K562 treated with DMSO at 1 percent for 4 hours (cell line): ENCODE data around the gene MTSS2. TPM values are rescaled to one million over a fixed set of nuclear protein-coding genes. Genes with fewer than 3 reads are reported as not detected.

Experiments used
- total RNA-seq: library from RNA; unstranded; fragments of 300-600 nt; gene quantifications from 2 replicates; pipeline ENCODE4 v1.2.3, GENCODE V29; 2022; ENCODE audit not compliant: insufficient read depth

The MTSS2 gene
- 46.8 and 58.1 TPM in 2 replicates for total RNA-seq

GRCh38 chr16:70685938-70686375, at the start of gene MTSS2:
TSS of gene MTSS2 (minus strand) at chr16:70686053. CDS start at chr16:70685791, 262 bp downstream.

GRCh38 chr16:70646260-70647241, 39.3 kb downstream of the MTSS2 start, which contains the start of gene IL34:
TSS of gene IL34 (plus strand) at chr16:70646559. CDS start at chr16:70646948, 389 bp downstream.

Other genes starting within 250 kb of the MTSS2 start
- 59.7 and 73.3 TPM in 2 replicates for gene ST3GAL2, start 247.0 kb downstream of the MTSS2 start, total RNA-seq
- gene FCSK, start 231.5 kb downstream of the MTSS2 start, total RNA-seq, result 8.0 and 11.8 TPM in 2 replicates
- 56.1 and 58.6 TPM in 2 replicates for gene COG4, start 162.5 kb downstream of the MTSS2 start, total RNA-seq
- 47.1 and 50.9 TPM in 2 replicates for gene SF3B3, start 162.2 kb downstream of the MTSS2 start, total RNA-seq
- gene IL34, start 39.5 kb downstream of the MTSS2 start, total RNA-seq, result not detected in 2 replicates
- gene VAC14, start 115.1 kb upstream of the MTSS2 start, total RNA-seq, result 34.9 and 43.9 TPM in 2 replicates